Ramos (cell line): ENCODE measurements around the gene HS3ST5.
"Not testable (repeated sequence)": the region's sequence is repeated elsewhere in the genome, so short reads cannot be mapped to it uniquely, and the experiment has no call there.

Experiments
- in situ Hi-C: fragments of 300-500 bp; cut with MboI; formaldehyde crosslinking; loops from one replicate; pipeline ENCODE4 v1.14.3; 2022; ENCODE audit warnings: low sequenced_read_pairs; ENCODE audit not compliant: unreplicated experiment

HS3ST5 gene

GRCh38 chr6:114282292-114282691 lies 60.5 kb downstream of the HS3ST5 start:
- in situ Hi-C loops, result no loop called here

GRCh38 chr6:114281496-114281895 lies 61.3 kb downstream of the HS3ST5 start:
- in situ Hi-C loops, result no loop called here

- in situ Hi-C loops, result no loop called here
Measured at GRCh38 chr6:114280239-114280982, 62.4 kb downstream of the HS3ST5 start.

GRCh38 chr6:114277220-114277619 lies 65.6 kb downstream of the HS3ST5 start:
- in situ Hi-C loops, result no loop called here

GRCh38 chr6:114276783-114277182 lies 66.0 kb downstream of the HS3ST5 start:
- in situ Hi-C loops, result no loop called here

GRCh38 chr6:114274836-114275235 lies 68.0 kb downstream of the HS3ST5 start:
- in situ Hi-C loops, result no loop called here

GRCh38 chr6:114272582-114272981 lies 70.2 kb downstream of the HS3ST5 start:
- in situ Hi-C loops, result no loop called here

- in situ Hi-C loops, result no loop called here
Measured at GRCh38 chr6:114271405-114271804, 71.4 kb downstream of the HS3ST5 start.

GRCh38 chr6:114267897-114268296 lies 74.9 kb downstream of the HS3ST5 start:
- in situ Hi-C loops, result no loop called here

- in situ Hi-C loops, result no loop called here
Measured at GRCh38 chr6:114260810-114261209, 82.0 kb downstream of the HS3ST5 start.

- in situ Hi-C loops, result no loop called here
Measured at GRCh38 chr6:114258376-114258775, 84.4 kb downstream of the HS3ST5 start.

GRCh38 chr6:114253431-114253830 lies 89.4 kb downstream of the HS3ST5 start:
- in situ Hi-C loops, result no loop called here

GRCh38 chr6:114249522-114249921 lies 93.3 kb downstream of the HS3ST5 start:
- in situ Hi-C loops, result no loop called here

- in situ Hi-C loops, result no loop called here
Measured at GRCh38 chr6:114247101-114247500, 95.7 kb downstream of the HS3ST5 start.

- in situ Hi-C loops, result no loop called here
Measured at GRCh38 chr6:114240796-114241195, 102.0 kb downstream of the HS3ST5 start.

- in situ Hi-C loops, result no loop called here
Measured at GRCh38 chr6:114228675-114229074, 114.1 kb downstream of the HS3ST5 start.

GRCh38 chr6:114227944-114228468 lies 114.8 kb downstream of the HS3ST5 start:
- in situ Hi-C loops, result no loop called here

GRCh38 chr6:114220241-114220640 lies 122.6 kb downstream of the HS3ST5 start:
- in situ Hi-C loops, result no loop called here

GRCh38 chr6:114218437-114219340 lies 124.1 kb downstream of the HS3ST5 start:
- in situ Hi-C loops, result no loop called here

GRCh38 chr6:114217996-114218395 lies 124.8 kb downstream of the HS3ST5 start:
- in situ Hi-C loops, result not testable (repeated sequence)

- in situ Hi-C loops, result no loop called here
Measured at GRCh38 chr6:114216789-114217467, 125.9 kb downstream of the HS3ST5 start.
